COLO668 (cell line): ENCODE results near the gene PAQR5.

Experiments
- DNase-seq: peaks from one replicate; lab custom pipeline; 2025; ENCODE audit not compliant: unreplicated experiment; lab: John Stamatoyannopoulos, UW

PAQR5 gene

DNA sequence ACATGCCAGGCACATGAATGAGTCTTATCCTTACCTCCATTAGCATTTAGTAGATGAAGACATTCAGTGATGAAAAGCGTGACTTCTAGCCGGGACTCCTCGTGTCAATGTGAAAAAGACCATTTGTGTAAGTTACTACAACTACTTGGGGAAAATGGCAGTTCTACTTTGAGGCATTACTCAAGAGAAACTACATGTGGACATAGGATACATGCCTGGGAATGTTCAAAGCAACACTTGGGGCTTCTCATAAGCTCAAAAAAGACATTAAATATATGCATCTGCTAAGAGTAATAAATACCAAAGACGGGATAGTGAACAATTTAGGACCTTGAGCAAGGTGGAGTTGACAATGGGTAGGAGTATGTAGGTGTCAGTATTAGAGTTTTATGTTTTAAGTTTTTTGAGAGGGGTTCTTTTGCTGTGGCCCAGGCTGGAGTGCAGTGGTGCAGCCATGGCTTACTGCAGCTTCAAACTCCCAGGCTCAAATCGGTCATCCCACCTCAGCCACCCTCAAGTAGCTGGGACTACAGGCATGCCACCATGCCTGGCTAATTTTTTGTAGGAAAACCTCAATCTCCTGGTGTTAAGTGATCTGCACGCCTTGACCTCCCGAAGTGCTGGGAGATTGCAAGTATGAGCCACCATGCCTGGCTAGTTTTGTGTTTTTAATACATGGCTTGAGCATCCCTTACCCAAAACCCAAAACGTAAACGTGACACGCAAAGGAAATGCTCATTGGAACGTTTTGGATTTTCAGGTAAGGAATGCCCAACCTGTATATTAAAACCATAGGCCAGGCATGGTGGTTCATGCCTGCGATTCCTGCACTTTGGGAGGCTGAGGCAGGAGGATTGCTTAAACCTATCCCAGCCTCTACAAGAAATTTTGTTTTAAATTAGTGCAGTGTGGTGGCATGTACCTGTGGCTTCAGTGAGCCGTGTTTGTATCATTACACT lies 157.8 kb downstream of the PAQR5 start:
- DNase-seq, result no peak
